ENCODE data around the gene PRICKLE2. TPM values are rescaled to one million over a fixed set of nuclear protein-coding genes. Genes with fewer than 3 reads are reported as not detected.

The PRICKLE2 gene
- total RNA-seq, 1 donor from 2014 or later = 24.7 TPM

DNA sequence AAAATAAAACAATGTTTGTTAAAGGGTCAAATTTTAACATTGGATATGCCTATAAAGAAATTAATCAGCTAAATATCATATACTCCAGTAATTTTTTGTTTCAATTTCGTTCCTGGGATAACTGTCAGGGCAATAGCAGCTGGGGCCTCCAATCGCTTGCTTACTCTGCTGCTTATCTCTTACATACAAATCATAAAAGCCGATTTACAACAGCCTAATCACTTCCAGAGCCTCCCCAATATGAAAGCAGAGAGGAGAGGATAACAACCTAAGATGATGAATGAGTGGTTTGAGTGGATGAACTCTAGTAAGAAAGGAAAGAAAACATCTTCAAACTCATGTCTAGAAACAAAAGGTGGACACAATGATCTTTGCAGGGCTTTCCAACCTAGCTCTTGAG is 121.3 kb downstream of the PRICKLE2 start:
- peaks cover 12% of the 10 kb centered on the region for H3K4me1 Mint-ChIP-seq (ENCODE audit: unreplicated experiment)
- DNase-seq (ENCODE audit: extremely low spot score, unreplicated experiment) = no peak
- no peaks in the 10 kb centered on the region for H3K27me3 Mint-ChIP-seq (ENCODE audit: unreplicated experiment)
- no peaks in the 10 kb centered on the region for H3K9me3 Mint-ChIP-seq (ENCODE audit: unreplicated experiment)
- H3K27ac Mint-ChIP-seq (ENCODE audit: unreplicated experiment) = no peak overlapping the region
- H3K36me3 Mint-ChIP-seq (ENCODE audit: unreplicated experiment) = peaks cover 2% of the 10 kb centered on the region
- TF ChIP-seq, protein P1, sequence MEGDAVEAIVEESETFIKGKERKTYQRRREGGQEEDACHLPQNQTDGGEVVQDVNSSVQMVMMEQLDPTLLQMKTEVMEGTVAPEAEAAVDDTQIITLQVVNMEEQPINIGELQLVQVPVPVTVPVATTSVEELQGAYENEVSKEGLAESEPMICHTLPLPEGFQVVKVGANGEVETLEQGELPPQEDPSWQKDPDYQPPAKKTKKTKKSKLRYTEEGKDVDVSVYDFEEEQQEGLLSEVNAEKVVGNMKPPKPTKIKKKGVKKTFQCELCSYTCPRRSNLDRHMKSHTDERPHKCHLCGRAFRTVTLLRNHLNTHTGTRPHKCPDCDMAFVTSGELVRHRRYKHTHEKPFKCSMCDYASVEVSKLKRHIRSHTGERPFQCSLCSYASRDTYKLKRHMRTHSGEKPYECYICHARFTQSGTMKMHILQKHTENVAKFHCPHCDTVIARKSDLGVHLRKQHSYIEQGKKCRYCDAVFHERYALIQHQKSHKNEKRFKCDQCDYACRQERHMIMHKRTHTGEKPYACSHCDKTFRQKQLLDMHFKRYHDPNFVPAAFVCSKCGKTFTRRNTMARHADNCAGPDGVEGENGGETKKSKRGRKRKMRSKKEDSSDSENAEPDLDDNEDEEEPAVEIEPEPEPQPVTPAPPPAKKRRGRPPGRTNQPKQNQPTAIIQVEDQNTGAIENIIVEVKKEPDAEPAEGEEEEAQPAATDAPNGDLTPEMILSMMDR (IDR thresholded peaks at IDR 0.05) = no peak
- no peak overlapping the region for H3K4me3 Mint-ChIP-seq (ENCODE audit: unreplicated experiment)

GRCh38 chr3:64103131-64103530 is 122.1 kb downstream of the PRICKLE2 start:
- Mint-ChIP-seq H3K4me3 (ENCODE audit: unreplicated experiment) (no peak overlapping the region), H3K9me3 (ENCODE audit: unreplicated experiment) (no peaks in the 10 kb centered on the region), H3K4me1 (ENCODE audit: unreplicated experiment) (peaks cover 12% of the 10 kb centered on the region), H3K27me3 (ENCODE audit: unreplicated experiment) (no peaks in the 10 kb centered on the region), H3K27ac (ENCODE audit: unreplicated experiment) (no peak overlapping the region), H3K36me3 (ENCODE audit: unreplicated experiment) (peaks cover 11% of the 10 kb centered on the region)
- DNase-seq (ENCODE audit: extremely low spot score, unreplicated experiment) = no peak
- TF ChIP-seq, protein P1 (IDR thresholded peaks at IDR 0.05) = no peak

- no peak overlapping the region for H3K4me3 Mint-ChIP-seq (ENCODE audit: unreplicated experiment)
- peaks cover 16% of the 10 kb centered on the region for H3K36me3 Mint-ChIP-seq (ENCODE audit: unreplicated experiment)
- H3K27ac Mint-ChIP-seq (ENCODE audit: unreplicated experiment) = no peak overlapping the region
- TF ChIP-seq, protein P1 (IDR thresholded peaks at IDR 0.05) = no peak
- no peaks in the 10 kb centered on the region for H3K27me3 Mint-ChIP-seq (ENCODE audit: unreplicated experiment)
- DNase-seq (ENCODE audit: extremely low spot score, unreplicated experiment) = no peak
- peaks cover 6% of the 10 kb centered on the region for H3K4me1 Mint-ChIP-seq (ENCODE audit: unreplicated experiment)
- H3K9me3 Mint-ChIP-seq (ENCODE audit: unreplicated experiment) = no peaks in the 10 kb centered on the region
These were observed 123.1 kb downstream of the PRICKLE2 start for GRCh38 chr3:64102147-64102546.

- Mint-ChIP-seq H3K27ac (ENCODE audit: unreplicated experiment) (no peak overlapping the region), H3K36me3 (ENCODE audit: unreplicated experiment) (peaks cover 22% of the 10 kb centered on the region), H3K4me1 (ENCODE audit: unreplicated experiment) (peaks cover 3% of the 10 kb centered on the region), H3K27me3 (ENCODE audit: unreplicated experiment) (no peaks in the 10 kb centered on the region), H3K9me3 (ENCODE audit: unreplicated experiment) (no peaks in the 10 kb centered on the region), H3K4me3 (ENCODE audit: unreplicated experiment) (no peak overlapping the region)
- no peak for DNase-seq (ENCODE audit: extremely low spot score, unreplicated experiment)
- TF ChIP-seq, protein P1 (IDR thresholded peaks at IDR 0.05) = no peak
These were observed 126.0 kb downstream of the PRICKLE2 start for GRCh38 chr3:64099316-64099715.

DNA sequence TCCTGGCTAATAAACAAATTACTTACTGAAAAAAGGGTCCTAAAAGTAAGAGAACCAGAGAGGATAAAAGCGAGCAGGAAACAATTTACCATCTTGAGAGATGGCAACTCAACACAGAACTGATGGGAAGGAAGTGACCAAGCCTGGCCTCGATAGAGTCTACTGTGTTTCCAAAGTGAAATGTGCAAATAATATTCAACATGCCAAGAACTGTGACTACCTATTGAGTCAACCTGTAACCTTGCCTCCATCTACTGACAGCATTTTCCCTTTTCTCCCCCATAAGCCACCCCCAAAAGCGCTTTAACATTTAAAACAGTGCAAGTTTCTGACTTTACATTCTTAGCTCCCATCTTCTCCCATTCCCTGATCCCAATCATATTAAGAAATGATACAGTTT is 126.6 kb downstream of the PRICKLE2 start:
- TF ChIP-seq, protein P1 (IDR thresholded peaks at IDR 0.05) = no peak
- no peaks in the 10 kb centered on the region for H3K9me3 Mint-ChIP-seq (ENCODE audit: unreplicated experiment)
- no peak overlapping the region for H3K27ac Mint-ChIP-seq (ENCODE audit: unreplicated experiment)
- no peaks in the 10 kb centered on the region for H3K27me3 Mint-ChIP-seq (ENCODE audit: unreplicated experiment)
- H3K4me1 Mint-ChIP-seq (ENCODE audit: unreplicated experiment) = peaks cover 5% of the 10 kb centered on the region
- peaks cover 22% of the 10 kb centered on the region for H3K36me3 Mint-ChIP-seq (ENCODE audit: unreplicated experiment)
- H3K4me3 Mint-ChIP-seq (ENCODE audit: unreplicated experiment) = no peak overlapping the region
- DNase-seq (ENCODE audit: extremely low spot score, unreplicated experiment) = no peak
